Heart right ventricle (tissue), 16 donors: ENCODE measurements around the gene CPTP. TPM values are rescaled to one million over a fixed set of nuclear protein-coding genes. Genes with fewer than 3 reads are reported as not detected.

Experiments used
- ATAC-seq, 8 donors: fragments of 200-7000 bp; cut with Tn5 transposase; one replicate each; pipeline ENCODE4 v1.9.1; 2020; ENCODE audit warnings: mild to moderate bottlenecking in 8 of 8, moderate library complexity in 8 of 8, moderate number of reproducible peaks in 1 of 8
- DNase-seq, 2 donors: peaks; one replicate each; pipeline ENCODE4 v3.0.0-alpha.2; 2020
- H3K27ac ChIP-seq, 10 donors: fragments of 200-600 bp; sonication (generic) in 2 of 10; one replicate each; pipeline versions ENCODE4 v1.5.0 to v1.8.0; 2020 to 2022; ENCODE audit warnings: mild to moderate bottlenecking in 3 of 10
- H3K27me3 ChIP-seq, 7 donors: fragments of 200-600 bp; one replicate each; pipeline ENCODE4 v1.8.0; 2021 to 2022; ENCODE audit warnings: mild to moderate bottlenecking in 2 of 7
- H3K36me3 ChIP-seq, 9 donors: fragments of 200-600 bp; sonication (generic) in 1 of 9; one replicate each; pipeline versions ENCODE4 v1.5.0 to v1.8.0; 2020 to 2022; ENCODE audit warnings: mild to moderate bottlenecking in 2 of 9
- H3K4me1 ChIP-seq, 9 donors: fragments of 200-600 bp; sonication (generic) in 1 of 9; one replicate each; pipeline versions ENCODE4 v1.5.0 to v1.8.0; 2020 to 2022; ENCODE audit warnings: mild to moderate bottlenecking in 4 of 9
- H3K4me3 ChIP-seq, 10 donors: fragments of 200-600 bp; sonication (generic) in 2 of 10; one replicate each; pipeline versions ENCODE4 v1.5.0 to v1.8.0; 2020 to 2022; ENCODE audit warnings: mild to moderate bottlenecking in 7 of 10, moderate library complexity in 2 of 10
- H3K9me3 ChIP-seq, 11 donors: fragments of 200-600 bp in 10 of 11; sonication (generic) in 2 of 11; one replicate each; pipeline versions ENCODE4 v1.5.0 to v1.8.0; 2013 to 2022; ENCODE audit warnings: mild to moderate bottlenecking in 2 of 11, control low read depth in 1 of 11, moderate library complexity in 1 of 11
- WGBS, 2 donors: extraction: QIAGEN DNeasy Blood & Tissue Kit; methylation state at CpG; one replicate each; pipeline ENCODE4 v1.1.7; 2013; ENCODE audit warnings: inconsistent platforms in 1 of 2; 5-methylcytosine and 5-hydroxymethylcytosine counted together
- intact Hi-C, 10 donors: fragments of 100-400 bp; cut with DNase I; formaldehyde crosslinking; loops; one replicate each; pipeline versions ENCODE4 v1.11.1 to v1.14.2; 2022
- polyA plus RNA-seq, 2 donors: library from polyadenylated mRNA; stranded (reverse); fragments of 200-250 nt; gene quantifications; one replicate each; pipeline ENCODE4 v1.2.3, GENCODE V29; 2013
- total RNA-seq, 10 donors: library from RNA; stranded (reverse); fragmentation: NEBNext Ultra II Directional in 3 of 10; extraction: Animal tissue kit (Norgen Biotek cat#: 25700) in 3 of 10; gene quantifications; one replicate each; pipeline versions ENCODE4 v1.2.1 to v1.2.4, GENCODE V29; 2021 to 2023
- TF ChIP-seq, protein P1 (sequence below), 9 donors: fragments of 200-600 bp; sonication (generic) in 2 of 9; IDR thresholded peaks; one replicate each; pipeline versions ENCODE4 v1.5.0 to v1.8.0; 2021 to 2022; ENCODE audit warnings: antibody characterized with exemption in 9 of 9, mild to moderate bottlenecking in 5 of 9, moderate library complexity in 1 of 9
- donor health status: Arrhythmogenic right ventricular cardiomyopathy.
- donor health status: ischemic (EF 13 %, LVEDD 7.1; RV severe dilation, severe dysfunction).
- donor health status: healthy with polysubstance abuse.
- donor health status: DM: no; HTN: yes; CAD: no.
- donor health status: DM: no; HTN: no; CAD: no.
- donor health status: ischemic (EF 25% LVEDD 6.9; RV normal size, moderate dysfunction).
- donor health status: ischemic (EF 25% LVEDD 5.7; RV mildly dilated, moderate dysfunction).
- donor health status: healthy.
- donor health status: DM: yes; HTN: yes; CAD: no.
- donor health status: Ischemic cardiomyopathy.
- donor health status: ischemic (EF 35%, LVEDD 5.7; RV mildly dilated, moderate dysfunction).
- donor health status: nonischemic (EF 11% LVEDD 7.7; RV severe dilation, severe dysfunction).
- donor health status: DM: yes; HTN: yes; CAD: no.
- donor health status: PGD.
- donor health status: ischemic (EF 29% LVEDD 5.4; RV normal size, mild dysfunction).
- donor health status: nonischemic (EF 23%, LVEDD 6.1; RV moderate dilation, normal function).

The CPTP gene
- total and polyA plus RNA-seq, 12 donors: 49.4 to 222 (median 65.4) TPM

DNA sequence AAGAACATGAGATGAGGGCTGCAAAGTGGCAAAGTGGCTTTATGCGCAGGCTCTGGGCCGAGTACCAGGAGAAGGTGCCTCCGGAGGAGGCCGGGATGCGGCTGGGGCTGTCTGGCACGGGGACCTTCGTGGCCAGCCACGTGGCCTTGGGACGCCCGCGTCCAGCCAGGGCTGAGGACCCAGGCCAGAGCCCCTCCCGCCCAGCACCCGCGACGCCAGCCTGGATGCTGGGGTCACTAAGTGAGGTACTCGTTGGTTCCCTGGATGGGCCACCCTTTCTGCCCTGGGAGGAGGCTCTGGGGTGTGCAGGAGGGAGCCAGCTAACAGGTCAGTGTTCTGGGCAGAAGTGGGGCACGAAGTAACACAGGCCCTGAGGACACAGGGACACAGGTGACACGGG, 31.8 kb upstream of the CPTP start:
- Histone ChIP-seq H3K4me3 (no peak overlapping the region), H3K36me3 (peaks cover 0 to 40% (median 15%) of the 10 kb centered on the region in 9 donors), H3K9me3 (no peaks in the 10 kb centered on the region), H3K27me3 (peaks cover 0 to 2% (median 0%) of the 10 kb centered on the region in 7 donors), H3K27ac (no peak overlapping the region), H3K4me1 (peaks cover 0 to 13% (median 7%) of the 10 kb centered on the region in 9 donors)
- ATAC-seq (no peak), DNase-seq (no peak)
- WGBS, 2 donors: 92 to 96% methylated on average over 18 of the region's 18 CpGs
- TF ChIP-seq, protein P1, sequence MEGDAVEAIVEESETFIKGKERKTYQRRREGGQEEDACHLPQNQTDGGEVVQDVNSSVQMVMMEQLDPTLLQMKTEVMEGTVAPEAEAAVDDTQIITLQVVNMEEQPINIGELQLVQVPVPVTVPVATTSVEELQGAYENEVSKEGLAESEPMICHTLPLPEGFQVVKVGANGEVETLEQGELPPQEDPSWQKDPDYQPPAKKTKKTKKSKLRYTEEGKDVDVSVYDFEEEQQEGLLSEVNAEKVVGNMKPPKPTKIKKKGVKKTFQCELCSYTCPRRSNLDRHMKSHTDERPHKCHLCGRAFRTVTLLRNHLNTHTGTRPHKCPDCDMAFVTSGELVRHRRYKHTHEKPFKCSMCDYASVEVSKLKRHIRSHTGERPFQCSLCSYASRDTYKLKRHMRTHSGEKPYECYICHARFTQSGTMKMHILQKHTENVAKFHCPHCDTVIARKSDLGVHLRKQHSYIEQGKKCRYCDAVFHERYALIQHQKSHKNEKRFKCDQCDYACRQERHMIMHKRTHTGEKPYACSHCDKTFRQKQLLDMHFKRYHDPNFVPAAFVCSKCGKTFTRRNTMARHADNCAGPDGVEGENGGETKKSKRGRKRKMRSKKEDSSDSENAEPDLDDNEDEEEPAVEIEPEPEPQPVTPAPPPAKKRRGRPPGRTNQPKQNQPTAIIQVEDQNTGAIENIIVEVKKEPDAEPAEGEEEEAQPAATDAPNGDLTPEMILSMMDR (IDR thresholded peaks at IDR 0.05): no peak
- intact Hi-C loops: loop anchor here in 5 of 10 donors (1.0 to 10.0 kb wide), 5 partner anchors 168 to 268 kb away; partner anchors contain the start of gene AGRN (in 1 of the 5)

DNA sequence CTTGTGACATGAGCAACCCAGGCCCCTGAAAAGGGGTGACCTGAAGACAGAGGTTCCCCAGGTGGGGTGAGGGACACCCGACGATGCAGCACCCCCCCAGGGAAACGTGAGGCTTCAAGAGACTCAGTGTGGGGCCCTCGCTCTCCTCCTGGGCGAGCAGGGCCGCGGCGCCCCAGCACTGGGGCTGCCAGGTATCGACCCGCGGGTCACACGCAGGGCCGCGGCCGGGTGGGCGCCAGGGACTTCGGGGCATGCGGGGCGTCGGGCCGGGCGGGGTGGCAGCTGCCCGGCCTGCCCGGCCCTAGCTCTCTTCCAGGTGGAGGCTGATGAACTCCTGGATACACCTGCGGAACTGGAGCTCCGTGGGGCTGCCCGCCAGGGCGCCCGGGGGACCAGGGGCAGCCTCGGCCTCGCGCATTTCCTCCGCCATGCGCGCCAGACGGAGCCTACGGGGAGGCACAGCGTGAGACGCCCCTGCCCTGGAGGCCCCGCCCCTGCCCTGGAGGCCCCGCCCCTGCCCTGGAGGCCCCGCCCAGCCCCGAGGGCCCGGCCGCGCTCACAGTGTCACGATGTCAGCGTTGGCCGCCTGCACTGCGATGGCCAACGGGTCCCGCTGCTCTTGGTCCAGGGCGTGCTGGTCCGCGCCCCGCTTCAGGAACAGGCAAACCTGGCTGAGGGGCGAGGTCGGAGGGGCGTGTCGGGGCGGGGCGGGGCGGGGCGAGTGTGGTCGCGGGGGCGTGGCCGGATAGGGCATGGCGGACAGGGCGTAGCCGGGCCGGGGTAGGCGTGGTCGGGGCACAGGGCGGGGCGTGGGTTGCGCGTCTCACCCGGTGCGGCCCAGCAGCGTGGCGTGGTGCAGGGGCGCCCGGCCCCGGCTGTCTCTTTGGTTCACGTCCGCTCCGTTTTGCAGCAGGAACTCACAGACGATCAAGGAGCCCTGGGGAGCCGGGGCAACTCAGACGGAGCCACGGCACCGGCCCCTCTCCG, 31.0 kb upstream of the CPTP start:
- Histone ChIP-seq H3K4me3 (no peak overlapping the region), H3K27me3 (no peaks in the 10 kb centered on the region), H3K27ac (no peak overlapping the region), H3K36me3 (peaks cover 0 to 44% (median 16%) of the 10 kb centered on the region in 9 donors), H3K9me3 (no peaks in the 10 kb centered on the region), H3K4me1 (peaks cover 0 to 13% (median 7%) of the 10 kb centered on the region in 9 donors)
- 83 to 88% methylated on average over 70 to 94 of the region's 94 CpGs for WGBS, 2 donors
- TF ChIP-seq, protein P1 (IDR thresholded peaks at IDR 0.05): no peak
- intact Hi-C loops: loop anchor here in 5 of 10 donors (5.0 to 10.0 kb wide), 4 partner anchors 169 to 269 kb away; partner anchors contain the start of gene AGRN (in 1 of the 5)
- ATAC-seq (no peak), DNase-seq (no peak)

DNA sequence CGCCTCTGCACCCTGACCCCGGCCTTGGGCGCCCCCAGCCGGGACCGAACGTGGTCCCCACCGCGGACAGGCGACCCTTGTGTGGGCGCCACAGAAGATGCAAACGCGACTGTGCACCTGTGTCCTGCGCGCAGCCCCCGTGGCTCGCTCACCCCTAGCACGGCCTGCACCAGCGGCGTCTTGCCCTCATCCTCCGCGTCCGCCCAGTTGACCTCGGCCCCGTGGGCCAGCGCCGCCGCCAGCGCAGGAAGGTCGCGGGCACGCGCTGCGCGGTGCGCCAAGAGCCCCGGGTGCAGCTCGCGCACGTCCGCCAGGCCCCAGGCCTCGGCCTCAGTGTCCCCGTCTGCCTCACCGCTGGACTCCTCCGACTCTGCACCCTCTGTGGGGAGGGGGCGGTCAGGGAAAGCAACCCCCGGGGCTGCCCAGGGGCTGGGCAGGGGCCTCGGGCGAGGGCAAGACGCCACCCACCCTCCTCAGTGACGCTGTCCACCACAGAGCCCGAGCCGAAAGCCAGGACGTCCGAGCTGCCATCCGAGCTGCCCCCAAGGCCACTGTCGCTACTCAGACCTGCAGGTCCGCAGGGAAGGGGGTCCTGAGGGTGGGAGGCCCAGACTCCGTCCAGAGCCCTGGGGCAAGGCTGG, 30.2 kb upstream of the CPTP start:
- Histone ChIP-seq H3K36me3 (peaks cover 0 to 52% (median 16%) of the 10 kb centered on the region in 9 donors), H3K27ac (no peak overlapping the region), H3K4me1 (peaks cover 0 to 20% (median 7%) of the 10 kb centered on the region in 9 donors), H3K27me3 (no peaks in the 10 kb centered on the region), H3K4me3 (no peak overlapping the region), H3K9me3 (no peaks in the 10 kb centered on the region)
- ATAC-seq (no peak), DNase-seq (no peak)
- TF ChIP-seq, protein P1 (IDR thresholded peaks at IDR 0.05): no peak
- intact Hi-C loops: loop anchor here in 5 of 10 donors (5.0 to 10.0 kb wide), 4 partner anchors 170 to 270 kb away; partner anchors contain the start of gene AGRN (in 1 of the 5)
- WGBS, 2 donors: 88 to 90% methylated on average over 41 to 58 of the region's 58 CpGs
